Measurements from ENCODE around the gene POR. TPM values are rescaled to one million over a fixed set of nuclear protein-coding genes. Genes with fewer than 3 reads are reported as not detected.

The POR gene
- total RNA-seq, 1 experiment from 2014 or later, result 205 TPM

DNA sequence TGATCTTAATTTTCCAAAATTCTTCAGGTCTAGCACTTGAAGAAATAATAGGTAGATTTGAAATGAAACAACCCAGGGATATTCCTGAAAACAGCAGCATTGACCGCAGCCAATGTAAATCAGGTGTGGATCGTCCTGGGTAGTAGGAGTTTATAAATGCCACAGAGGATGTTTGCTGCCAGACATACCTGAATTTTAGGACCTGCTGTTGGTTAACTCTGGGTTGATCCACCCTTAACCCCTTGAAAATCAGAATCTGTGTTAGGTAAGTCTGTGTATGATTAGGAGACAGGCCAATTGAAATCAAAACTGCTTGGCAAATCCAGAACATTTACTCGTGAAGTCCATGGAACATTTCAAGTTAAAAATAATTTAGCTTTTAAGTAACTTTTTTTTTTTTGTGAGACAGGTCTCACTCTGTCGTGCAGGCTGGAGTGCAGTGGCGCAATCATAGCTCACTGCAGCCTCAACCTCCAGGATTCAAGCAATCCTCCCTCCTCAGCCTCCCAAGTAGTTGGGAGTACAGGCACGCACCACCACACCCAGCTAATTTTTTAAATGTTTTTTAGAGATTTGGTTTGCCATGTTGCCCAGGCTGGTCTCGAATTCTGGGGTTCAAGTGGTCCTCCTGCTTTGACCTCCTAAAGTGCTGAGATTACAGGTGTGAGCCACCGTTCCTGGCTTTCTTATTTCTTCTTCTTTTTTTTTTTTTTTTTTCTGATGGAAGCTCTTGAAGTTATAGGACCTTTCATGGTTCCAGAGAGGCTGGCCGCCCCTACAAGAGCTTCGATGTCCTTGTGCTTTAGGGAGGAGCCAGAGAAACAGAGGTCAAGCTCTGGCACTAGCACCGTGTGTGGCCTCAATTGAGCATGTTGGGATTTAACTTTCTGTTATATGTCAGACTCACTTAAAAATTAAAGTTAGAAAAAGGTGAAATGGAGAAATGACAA is 2.0 kb downstream of the POR start:
- intact Hi-C loops (cut with micrococcal nuclease; ENCODE audit: unreplicated experiment), result no loop called here
- peak overlapping the region; percentile 96 for H3K4me2 ChIP-seq
- H3F3A ChIP-seq (ENCODE audit: insufficient read depth, low read depth), result no peaks in the 10 kb centered on the region; the same call in 1 of the 2 replicates
- H3K36me3 ChIP-seq (ENCODE audit: low read depth), result no peaks in the 10 kb centered on the region
- peaks cover 3% of the 10 kb centered on the region; the same call in 1 of the 2 replicates for H4K20me1 ChIP-seq (ENCODE audit: insufficient read depth)
- DNase-seq, result no peak
- CTCF ChIA-PET, result interaction anchor here (0.6 to 1.1 kb wide), 2 partner anchors 15 to 40 kb away, joined by 3 read pairs; no protein-coding TSS in a partner anchor
- H3K4me3 ChIP-seq, result peak overlapping the region; percentile 68
- no peak overlapping the region for H2AFZ ChIP-seq
- POLR2A ChIA-PET (ENCODE audit: unreplicated experiment), result interaction anchor here (0.5 to 0.6 kb wide), 2 partner anchors 31 to 37 kb away, joined by 3 to 4 read pairs; no protein-coding TSS in a partner anchor
- no TSS peak for BruUV-seq (replicated peaks)
- H3K27ac ChIP-seq, result no peak overlapping the region
- TF ChIP-seq CTCF (conservative IDR thresholded peaks at IDR 0.05) (no peak), EZH2 (IDR thresholded peaks at IDR 0.05; ENCODE audit: low read depth) (no peak)
- peaks cover 37% of the 10 kb centered on the region for H3K4me1 ChIP-seq (replicated peaks; ENCODE audit: insufficient read depth)
- H3K79me2 ChIP-seq (ENCODE audit: low read depth), result peaks cover 74% of the 10 kb centered on the region
- no peaks in the 10 kb centered on the region for H3K9me3 ChIP-seq (ENCODE audit: insufficient read depth, low read depth)
- no peaks in the 10 kb centered on the region for H3K9me2 ChIP-seq (ENCODE audit: insufficient read depth)
- H3K27me3 ChIP-seq (ENCODE audit: insufficient read depth, low read depth), result no peaks in the 10 kb centered on the region

GRCh38 chr7:75920431-75921161 is 5.6 kb downstream of the POR start:
- H3K4me1 ChIP-seq (replicated peaks; ENCODE audit: insufficient read depth), result peaks cover 31% of the 10 kb centered on the region
- no peak overlapping the region for H3K27ac ChIP-seq
- ChIA-PET CTCF (no interaction called here), POLR2A (ENCODE audit: unreplicated experiment) (no interaction called here)
- peaks cover 3% of the 10 kb centered on the region for H4K20me1 ChIP-seq (ENCODE audit: insufficient read depth)
- no peak overlapping the region for H2AFZ ChIP-seq
- TF ChIP-seq EZH2 (IDR thresholded peaks at IDR 0.05; ENCODE audit: low read depth) (no peak), CTCF (conservative IDR thresholded peaks at IDR 0.05) (no peak)
- peak overlapping the region; percentile 33; the same call in 1 of the 2 replicates for H3K4me2 ChIP-seq
- intact Hi-C loops (cut with micrococcal nuclease; ENCODE audit: unreplicated experiment), result no loop called here
- H3K9me3 ChIP-seq (ENCODE audit: insufficient read depth, low read depth), result no peaks in the 10 kb centered on the region
- BruUV-seq (replicated peaks), result no TSS peak
- H3K36me3 ChIP-seq (ENCODE audit: low read depth), result no peaks in the 10 kb centered on the region
- H3K79me2 ChIP-seq (ENCODE audit: low read depth), result peaks cover 76% of the 10 kb centered on the region
- H3K4me3 ChIP-seq, result no peak overlapping the region
- peaks cover 6% of the 10 kb centered on the region for H3F3A ChIP-seq (ENCODE audit: insufficient read depth, low read depth)
- peak in 1 of 2 experiments; percentile 17 for DNase-seq
- no peaks in the 10 kb centered on the region for H3K9me2 ChIP-seq (ENCODE audit: insufficient read depth)
- H3K27me3 ChIP-seq (ENCODE audit: insufficient read depth, low read depth), result no peaks in the 10 kb centered on the region

GRCh38 chr7:75921479-75921878 is 6.5 kb downstream of the POR start:
- DNase-seq, result no peak
- BruUV-seq (replicated peaks), result no TSS peak
- H3K4me2 ChIP-seq, result no peak overlapping the region
- no peaks in the 10 kb centered on the region for H3K27me3 ChIP-seq (ENCODE audit: insufficient read depth, low read depth)
- H3K27ac ChIP-seq, result no peak overlapping the region
- H3K79me2 ChIP-seq (ENCODE audit: low read depth), result peaks cover 72% of the 10 kb centered on the region
- no peak overlapping the region for H2AFZ ChIP-seq
- intact Hi-C loops (cut with micrococcal nuclease; ENCODE audit: unreplicated experiment), result no loop called here
- TF ChIP-seq EZH2 (IDR thresholded peaks at IDR 0.05; ENCODE audit: low read depth) (no peak), CTCF (conservative IDR thresholded peaks at IDR 0.05) (no peak)
- no peaks in the 10 kb centered on the region for H3K36me3 ChIP-seq (ENCODE audit: low read depth)
- peaks cover 6% of the 10 kb centered on the region for H3F3A ChIP-seq (ENCODE audit: insufficient read depth, low read depth)
- H3K4me1 ChIP-seq (replicated peaks; ENCODE audit: insufficient read depth), result peaks cover 24% of the 10 kb centered on the region
- H3K9me3 ChIP-seq (ENCODE audit: insufficient read depth, low read depth), result no peaks in the 10 kb centered on the region
- no peaks in the 10 kb centered on the region for H3K9me2 ChIP-seq (ENCODE audit: insufficient read depth)
- CTCF ChIA-PET, result interaction anchor here (0.6 kb wide), 2 partner anchors 17 to 25 kb away, joined by 4 to 12 read pairs; no protein-coding TSS in a partner anchor
- POLR2A ChIA-PET (ENCODE audit: unreplicated experiment), result no interaction called here
- H4K20me1 ChIP-seq (ENCODE audit: insufficient read depth), result peaks cover 3% of the 10 kb centered on the region
- H3K4me3 ChIP-seq, result no peak overlapping the region

All from PC-9 (cell line).